Calu3 (cell line): ENCODE data around the gene FGD5. TPM values are rescaled to one million over a fixed set of nuclear protein-coding genes. Genes with fewer than 3 reads are reported as not detected.

Source experiments
- BruUV-seq: library from RNA; stranded (reverse); fragments of 400-500 nt; replicated peaks from 2 replicates; lab custom pipeline; 2021; lab: Mats Ljungman, UMichigan
- CTCF ChIA-PET: fragments of 300-600 bp; sonication (Branson Sonifier 250); formaldehyde crosslinking; loops from one replicate; lab custom pipeline; 2022; ENCODE audit warnings: antibody characterized with exemption; lab: Charles Lee
- DNase-seq: peaks from one replicate; pipeline ENCODE4 v3.0.0; 2022
- H3K27ac Mint-ChIP-seq: one replicate; pipeline ENCODE4 v1.8.0; 2022; ENCODE audit warnings: mixed read lengths; ENCODE audit not compliant: unreplicated experiment
- H3K27me3 Mint-ChIP-seq: one replicate; pipeline ENCODE4 v1.8.0; 2022; ENCODE audit warnings: mixed read lengths; ENCODE audit not compliant: unreplicated experiment
- H3K36me3 Mint-ChIP-seq: one replicate; pipeline ENCODE4 v1.8.0; 2022; ENCODE audit warnings: mild to moderate bottlenecking, moderate library complexity, mixed read lengths; ENCODE audit not compliant: insufficient read depth, unreplicated experiment
- H3K4me1 Mint-ChIP-seq: one replicate; pipeline ENCODE4 v1.8.0; 2022; ENCODE audit warnings: mild to moderate bottlenecking, low read depth, mixed read lengths; ENCODE audit not compliant: unreplicated experiment
- H3K4me3 Mint-ChIP-seq: one replicate; pipeline ENCODE4 v1.8.0; 2022; ENCODE audit warnings: mild to moderate bottlenecking, low read depth, moderate library complexity, mixed read lengths; ENCODE audit not compliant: unreplicated experiment
- H3K9me3 Mint-ChIP-seq: one replicate; pipeline ENCODE4 v1.8.0; 2022; ENCODE audit warnings: low read depth, mixed read lengths; ENCODE audit not compliant: unreplicated experiment
- intact Hi-C: fragments of 100-400 bp; cut with micrococcal nuclease; formaldehyde crosslinking; loops from one replicate; pipeline ENCODE4 v1.10.0; 2022; ENCODE audit not compliant: unreplicated experiment
- total RNA-seq: library from RNA; stranded (reverse); gene quantifications from 2 replicates; pipeline ENCODE4 v1.2.3, GENCODE V29; 2022
- TF ChIP-seq, protein P1 (sequence below): fragments of 200-600 bp; IDR thresholded peaks from one replicate; pipeline ENCODE4 v1.8.0; 2022; ENCODE audit warnings: antibody characterized with exemption; ENCODE audit not compliant: unreplicated experiment

FGD5 gene
- total RNA-seq, 1 experiment from 2014 or later: not detected

DNA sequence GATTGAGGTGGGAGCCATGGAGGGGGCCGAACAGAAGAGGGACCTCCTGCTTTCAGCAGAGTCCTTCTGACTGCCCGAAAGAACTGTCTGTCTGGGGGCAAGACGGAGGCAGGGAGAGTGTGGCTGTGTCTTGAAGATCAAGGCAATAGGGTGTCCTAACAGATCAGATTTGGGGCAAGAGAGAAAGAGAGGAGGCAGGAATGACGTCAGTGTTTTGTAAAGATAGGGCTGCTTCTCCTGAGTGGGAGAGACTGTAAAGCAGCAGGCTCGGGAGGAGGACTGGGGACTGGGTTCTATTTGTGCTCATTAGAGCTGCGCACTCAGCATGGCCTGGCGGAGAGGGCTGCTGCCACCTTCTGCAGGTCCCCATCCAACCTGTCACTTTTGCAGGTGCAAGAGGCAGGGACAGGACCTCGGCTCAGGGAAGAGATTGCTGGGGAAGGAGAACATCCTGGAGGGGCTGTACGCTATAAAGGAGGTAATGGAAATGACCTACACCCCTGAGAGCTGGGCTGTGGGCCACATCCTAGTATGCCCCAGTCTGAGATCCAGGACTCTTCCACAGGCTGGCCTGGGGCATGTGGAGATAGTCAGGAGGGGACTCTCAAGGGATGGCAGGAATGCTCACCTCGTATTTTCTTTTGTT is 29.0 kb upstream of the FGD5 start:
- intact Hi-C loops: no loop called here
- peaks cover 5% of the 10 kb centered on the region for H3K36me3 Mint-ChIP-seq
- peaks cover 78% of the 10 kb centered on the region for H3K27me3 Mint-ChIP-seq
- H3K4me1 Mint-ChIP-seq: no peaks in the 10 kb centered on the region
- no peak overlapping the region for H3K27ac Mint-ChIP-seq
- H3K4me3 Mint-ChIP-seq: no peak overlapping the region
- no peak for DNase-seq
- TF ChIP-seq, protein P1, sequence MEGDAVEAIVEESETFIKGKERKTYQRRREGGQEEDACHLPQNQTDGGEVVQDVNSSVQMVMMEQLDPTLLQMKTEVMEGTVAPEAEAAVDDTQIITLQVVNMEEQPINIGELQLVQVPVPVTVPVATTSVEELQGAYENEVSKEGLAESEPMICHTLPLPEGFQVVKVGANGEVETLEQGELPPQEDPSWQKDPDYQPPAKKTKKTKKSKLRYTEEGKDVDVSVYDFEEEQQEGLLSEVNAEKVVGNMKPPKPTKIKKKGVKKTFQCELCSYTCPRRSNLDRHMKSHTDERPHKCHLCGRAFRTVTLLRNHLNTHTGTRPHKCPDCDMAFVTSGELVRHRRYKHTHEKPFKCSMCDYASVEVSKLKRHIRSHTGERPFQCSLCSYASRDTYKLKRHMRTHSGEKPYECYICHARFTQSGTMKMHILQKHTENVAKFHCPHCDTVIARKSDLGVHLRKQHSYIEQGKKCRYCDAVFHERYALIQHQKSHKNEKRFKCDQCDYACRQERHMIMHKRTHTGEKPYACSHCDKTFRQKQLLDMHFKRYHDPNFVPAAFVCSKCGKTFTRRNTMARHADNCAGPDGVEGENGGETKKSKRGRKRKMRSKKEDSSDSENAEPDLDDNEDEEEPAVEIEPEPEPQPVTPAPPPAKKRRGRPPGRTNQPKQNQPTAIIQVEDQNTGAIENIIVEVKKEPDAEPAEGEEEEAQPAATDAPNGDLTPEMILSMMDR: no peak
- H3K9me3 Mint-ChIP-seq: no peaks in the 10 kb centered on the region
- BruUV-seq: no TSS peak
- CTCF ChIA-PET: interaction anchor here (1.7 kb wide), 1 partner anchor 131 kb away, joined by 12 read pairs; no protein-coding TSS in a partner anchor

DNA sequence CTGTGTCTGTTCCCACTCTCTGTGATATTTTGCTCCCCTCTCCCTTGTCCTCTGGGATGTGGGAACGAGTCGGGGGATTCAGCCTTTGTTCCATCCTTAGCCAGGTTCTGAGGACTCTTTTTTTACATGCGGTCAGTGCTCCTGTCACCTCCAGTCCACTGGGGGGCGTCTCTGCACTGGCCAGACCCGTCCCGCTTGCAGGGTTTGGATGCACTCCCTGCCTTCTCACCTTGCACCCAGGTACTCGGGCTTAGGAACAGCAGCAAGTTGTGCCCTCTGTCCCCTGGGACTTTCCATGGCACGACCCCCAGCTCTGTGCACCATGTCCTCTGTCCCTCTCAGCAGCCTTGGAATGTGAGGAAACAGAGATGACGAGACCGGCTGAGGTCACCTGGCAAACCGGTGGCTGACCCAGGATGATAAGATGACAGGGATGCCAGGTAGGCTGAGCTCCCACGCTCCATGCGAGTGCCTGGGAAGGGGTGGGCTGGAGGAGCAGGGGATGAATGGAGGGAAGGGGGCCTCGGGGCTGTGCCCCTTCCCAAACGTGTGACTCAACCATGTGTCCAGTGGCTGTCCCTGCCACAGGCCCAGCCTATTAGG is 27.3 kb upstream of the FGD5 start:
- Mint-ChIP-seq H3K4me3 (no peak overlapping the region), H3K27me3 (peaks cover 70% of the 10 kb centered on the region), H3K36me3 (peaks cover 5% of the 10 kb centered on the region), H3K9me3 (no peaks in the 10 kb centered on the region), H3K4me1 (no peaks in the 10 kb centered on the region), H3K27ac (no peak overlapping the region)
- TF ChIP-seq, protein P1: peak; percentile 47
- CTCF ChIA-PET: interaction anchor here (0.7 to 1.7 kb wide), 3 partner anchors 38 to 462 kb away, joined by 3 to 12 read pairs (median 3); no protein-coding TSS in a partner anchor
- no TSS peak for BruUV-seq
- DNase-seq: peak; percentile 78
- intact Hi-C loops: loop anchor here (1.0 kb wide), 1 partner anchor 130 kb away; no protein-coding TSS in a partner anchor

DNA sequence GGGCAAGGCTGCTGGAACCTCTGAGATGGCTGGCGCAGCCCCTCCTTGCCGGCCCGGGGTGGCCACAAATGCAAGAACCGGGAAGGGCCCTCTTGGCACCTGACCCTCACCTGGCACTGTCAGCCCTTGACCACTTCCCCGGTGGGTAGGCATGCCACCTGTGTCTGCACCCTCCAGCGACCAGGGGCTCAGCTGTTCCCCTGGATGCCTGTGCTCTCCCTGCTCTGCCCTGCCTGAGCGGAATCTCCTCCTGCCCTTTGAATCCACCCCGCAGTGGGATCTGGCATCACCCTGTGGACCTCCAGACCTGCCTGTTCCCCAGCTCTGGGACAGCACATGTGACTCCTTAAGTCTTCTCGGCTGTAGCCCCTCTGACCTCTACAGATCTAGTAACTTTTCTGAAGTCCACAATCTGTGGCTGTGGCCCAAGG is 26.1 kb upstream of the FGD5 start:
- no TSS peak for BruUV-seq
- CTCF ChIA-PET: no interaction called here
- H3K27me3 Mint-ChIP-seq: peaks cover 62% of the 10 kb centered on the region
- DNase-seq: no peak
- H3K4me3 Mint-ChIP-seq: no peak overlapping the region
- H3K9me3 Mint-ChIP-seq: no peaks in the 10 kb centered on the region
- TF ChIP-seq, protein P1: no peak
- H3K36me3 Mint-ChIP-seq: peaks cover 5% of the 10 kb centered on the region
- intact Hi-C loops: no loop called here
- no peak overlapping the region for H3K27ac Mint-ChIP-seq
- H3K4me1 Mint-ChIP-seq: no peaks in the 10 kb centered on the region

DNA sequence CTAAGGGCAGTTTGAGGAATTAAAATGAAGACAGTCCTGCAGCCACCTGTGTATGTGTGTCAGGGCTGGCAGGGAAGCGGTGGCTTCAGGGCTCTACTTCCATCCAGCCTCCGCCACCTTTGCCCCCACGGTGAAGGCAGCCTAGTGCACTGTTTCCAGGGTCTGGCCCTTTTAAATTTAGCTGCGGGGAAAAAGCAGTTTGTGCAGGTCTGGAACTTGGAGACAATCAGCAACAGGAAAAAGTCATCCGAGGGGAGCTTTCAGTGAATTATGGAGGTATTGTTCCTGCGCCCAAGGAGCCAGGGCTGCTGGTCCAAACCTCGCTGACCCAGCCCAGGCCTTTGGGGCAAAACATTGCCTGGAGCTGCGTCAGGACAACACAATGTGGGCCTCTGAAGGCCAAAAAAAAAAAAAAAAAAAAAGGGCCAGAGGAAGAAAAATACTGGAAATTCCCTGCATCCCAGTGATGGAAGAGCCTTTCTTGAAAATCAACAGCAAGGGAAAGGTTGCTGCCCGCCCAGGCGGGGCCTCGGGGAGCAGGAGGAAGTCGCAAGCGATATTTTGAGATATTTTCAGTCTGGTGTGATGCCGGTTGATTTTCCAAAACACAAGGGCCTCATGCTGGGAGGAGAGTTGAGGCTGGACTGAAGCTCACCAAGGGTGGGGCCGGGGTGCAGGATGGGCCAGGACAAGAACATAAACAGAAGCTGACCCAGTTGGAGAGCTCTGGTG is 25.5 kb upstream of the FGD5 start:
- no peak for DNase-seq
- no peaks in the 10 kb centered on the region for H3K9me3 Mint-ChIP-seq
- intact Hi-C loops: no loop called here
- no peak overlapping the region for H3K27ac Mint-ChIP-seq
- BruUV-seq: no TSS peak
- peaks cover 68% of the 10 kb centered on the region for H3K27me3 Mint-ChIP-seq
- H3K36me3 Mint-ChIP-seq: peaks cover 5% of the 10 kb centered on the region
- no peaks in the 10 kb centered on the region for H3K4me1 Mint-ChIP-seq
- CTCF ChIA-PET: no interaction called here
- TF ChIP-seq, protein P1: no peak
- H3K4me3 Mint-ChIP-seq: no peak overlapping the region
